ENCODE measurements around the gene CCDC7. TPM values are rescaled to one million over a fixed set of nuclear protein-coding genes. Genes with fewer than 3 reads are reported as not detected.
"Not testable (repeated sequence)": the region's sequence is repeated elsewhere in the genome, so short reads cannot be mapped to it uniquely, and the experiment has no call there.

Gene CCDC7
- total RNA-seq, 2 experiments from 2014 or later: 9.0 TPM

GRCh38 chr10:32650246-32650655 is 204.3 kb downstream of the CCDC7 start:
- no peak for DNase-seq
- CTCF ChIA-PET: interaction anchor here (1.1 kb wide), 1 partner anchor 359 kb away, joined by 3 read pairs; no protein-coding TSS in a partner anchor
- Mint-ChIP-seq H3K4me1 (peaks cover 9% of the 10 kb centered on the region), H3K27ac (no peak overlapping the region), H3K9me3 (ENCODE audit: low read depth) (peaks cover 21% of the 10 kb centered on the region), H3K27me3 (no peaks in the 10 kb centered on the region), H3K4me3 (no peak overlapping the region), H3K36me3 (ENCODE audit: low read depth) (peaks cover 25% of the 10 kb centered on the region)
- POLR2A ChIA-PET: no interaction called here
- no peak for ATAC-seq
- intact Hi-C loops (cut with DNase I, micrococcal nuclease): no loop called here

GRCh38 chr10:32657430-32657829 is 211.5 kb downstream of the CCDC7 start:
- intact Hi-C loops (cut with DNase I, micrococcal nuclease); H3K4me3 Mint-ChIP-seq; POLR2A ChIA-PET; H3K27me3 Mint-ChIP-seq; ATAC-seq; H3K4me1 Mint-ChIP-seq; H3K27ac Mint-ChIP-seq; DNase-seq: not testable (repeated sequence)
- Mint-ChIP-seq H3K9me3 (ENCODE audit: low read depth) (peaks cover 39% of the 10 kb centered on the region), H3K36me3 (ENCODE audit: low read depth) (peaks cover 44% of the 10 kb centered on the region)
- CTCF ChIA-PET: interaction anchor here (0.7 kb wide), 1 partner anchor 94 kb away, joined by 3 read pairs; no protein-coding TSS in a partner anchor

- intact Hi-C loops (cut with DNase I, micrococcal nuclease): no loop called here
- peaks cover 15% of the 10 kb centered on the region for H3K9me3 Mint-ChIP-seq (ENCODE audit: low read depth)
- H3K27me3 Mint-ChIP-seq: no peaks in the 10 kb centered on the region
- CTCF ChIA-PET: no interaction called here
- H3K4me1 Mint-ChIP-seq: no peaks in the 10 kb centered on the region
- ATAC-seq (no peak), DNase-seq (no peak)
- no peak overlapping the region for H3K27ac Mint-ChIP-seq
- H3K4me3 Mint-ChIP-seq: no peak overlapping the region
- POLR2A ChIA-PET: no interaction called here
- peaks cover 23% of the 10 kb centered on the region for H3K36me3 Mint-ChIP-seq (ENCODE audit: low read depth)
Measured at GRCh38 chr10:32661346-32661745, 215.4 kb downstream of the CCDC7 start.

- H3K4me1 Mint-ChIP-seq: peaks cover 8% of the 10 kb centered on the region
- H3K36me3 Mint-ChIP-seq (ENCODE audit: low read depth): peaks cover 27% of the 10 kb centered on the region
- peaks cover 23% of the 10 kb centered on the region for H3K9me3 Mint-ChIP-seq (ENCODE audit: low read depth)
- ChIA-PET CTCF (interaction anchor here (0.6 kb wide), 1 partner anchor 278 kb away, joined by 3 read pairs; no protein-coding TSS in a partner anchor), POLR2A (interaction anchor here (0.6 kb wide), 1 partner anchor 426 kb away, joined by 3 read pairs; no protein-coding TSS in a partner anchor)
- H3K27ac Mint-ChIP-seq: no peak overlapping the region
- H3K27me3 Mint-ChIP-seq: no peaks in the 10 kb centered on the region
- DNase-seq (no peak), ATAC-seq (peak; percentile 80)
- intact Hi-C loops (cut with DNase I, micrococcal nuclease): no loop called here
- no peak overlapping the region for H3K4me3 Mint-ChIP-seq
Measured at GRCh38 chr10:32680803-32681557, 235.0 kb downstream of the CCDC7 start.

- Mint-ChIP-seq H3K36me3 (ENCODE audit: low read depth) (peaks cover 23% of the 10 kb centered on the region), H3K27me3 (no peaks in the 10 kb centered on the region), H3K27ac (no peak overlapping the region), H3K9me3 (ENCODE audit: low read depth) (peaks cover 10% of the 10 kb centered on the region), H3K4me3 (no peak overlapping the region), H3K4me1 (peaks cover 8% of the 10 kb centered on the region)
- CTCF ChIA-PET: interaction anchor here (0.6 to 0.7 kb wide), 2 partner anchors 37 to 1284 kb away, joined by 3 read pairs; no protein-coding TSS in a partner anchor
- no peak for ATAC-seq
- no peak for DNase-seq
- POLR2A ChIA-PET: no interaction called here
- intact Hi-C loops (cut with DNase I, micrococcal nuclease): no loop called here
Measured at GRCh38 chr10:32684291-32684690, 238.4 kb downstream of the CCDC7 start.

- ATAC-seq: no peak
- Mint-ChIP-seq H3K9me3 (ENCODE audit: low read depth) (peaks cover 7% of the 10 kb centered on the region), H3K27ac (no peak overlapping the region), H3K4me1 (no peaks in the 10 kb centered on the region), H3K27me3 (no peaks in the 10 kb centered on the region), H3K4me3 (no peak overlapping the region), H3K36me3 (ENCODE audit: low read depth) (peaks cover 20% of the 10 kb centered on the region)
- DNase-seq: no peak
- ChIA-PET CTCF (no interaction called here), POLR2A (no interaction called here)
- intact Hi-C loops (cut with DNase I, micrococcal nuclease): no loop called here
Measured at GRCh38 chr10:32687116-32687515, 241.2 kb downstream of the CCDC7 start.

GRCh38 chr10:32687546-32687945 is 241.6 kb downstream of the CCDC7 start:
- ChIA-PET CTCF (no interaction called here), POLR2A (no interaction called here)
- Mint-ChIP-seq H3K4me3 (no peak overlapping the region), H3K4me1 (no peaks in the 10 kb centered on the region), H3K27ac (no peak overlapping the region), H3K36me3 (ENCODE audit: low read depth) (peaks cover 19% of the 10 kb centered on the region), H3K27me3 (no peaks in the 10 kb centered on the region), H3K9me3 (ENCODE audit: low read depth) (peaks cover 6% of the 10 kb centered on the region)
- no peak for ATAC-seq
- intact Hi-C loops (cut with DNase I, micrococcal nuclease): no loop called here
- no peak for DNase-seq

GRCh38 chr10:32692174-32692573 is 246.2 kb downstream of the CCDC7 start:
- peaks cover 23% of the 10 kb centered on the region for H3K36me3 Mint-ChIP-seq (ENCODE audit: low read depth)

GRCh38 chr10:32693441-32693979 is 247.6 kb downstream of the CCDC7 start:
- DNase-seq (no peak), ATAC-seq (no peak)
- H3K4me3 Mint-ChIP-seq: no peak overlapping the region
- H3K27ac Mint-ChIP-seq: no peak overlapping the region
- peaks cover 30% of the 10 kb centered on the region for H3K36me3 Mint-ChIP-seq (ENCODE audit: low read depth)
- ChIA-PET POLR2A (no interaction called here), CTCF (no interaction called here)
- intact Hi-C loops (cut with DNase I, micrococcal nuclease): no loop called here
- H3K4me1 Mint-ChIP-seq: no peaks in the 10 kb centered on the region
- no peaks in the 10 kb centered on the region for H3K27me3 Mint-ChIP-seq
- H3K9me3 Mint-ChIP-seq (ENCODE audit: low read depth): peaks cover 10% of the 10 kb centered on the region

More at GRCh38 chr10:32692174-32692573, 246.2 kb downstream of the CCDC7 start:
- no peak for DNase-seq
- H3K27ac Mint-ChIP-seq: no peak overlapping the region
- no peak overlapping the region for H3K4me3 Mint-ChIP-seq
- ATAC-seq: no peak
- H3K4me1 Mint-ChIP-seq: no peaks in the 10 kb centered on the region
- peaks cover 6% of the 10 kb centered on the region for H3K9me3 Mint-ChIP-seq (ENCODE audit: low read depth)
- intact Hi-C loops (cut with DNase I, micrococcal nuclease): no loop called here
- H3K27me3 Mint-ChIP-seq: no peaks in the 10 kb centered on the region
- POLR2A ChIA-PET: no interaction called here
- CTCF ChIA-PET: no interaction called here

GRCh38 chr10:32699683-32700082 is 253.7 kb downstream of the CCDC7 start:
- DNase-seq; CTCF ChIA-PET; ATAC-seq; H3K4me1 Mint-ChIP-seq; intact Hi-C loops (cut with DNase I, micrococcal nuclease); POLR2A ChIA-PET; H3K4me3 Mint-ChIP-seq; H3K27me3 Mint-ChIP-seq; H3K27ac Mint-ChIP-seq: not testable (repeated sequence)
- H3K36me3 Mint-ChIP-seq (ENCODE audit: low read depth): peaks cover 42% of the 10 kb centered on the region
- peaks cover 22% of the 10 kb centered on the region for H3K9me3 Mint-ChIP-seq (ENCODE audit: low read depth)

GRCh38 chr10:32713560-32713959 is 267.6 kb downstream of the CCDC7 start:
- ATAC-seq (no peak), DNase-seq (no peak)
- Mint-ChIP-seq H3K4me3 (no peak overlapping the region), H3K27ac (no peak overlapping the region), H3K27me3 (no peaks in the 10 kb centered on the region), H3K36me3 (ENCODE audit: low read depth) (peaks cover 9% of the 10 kb centered on the region), H3K4me1 (no peaks in the 10 kb centered on the region), H3K9me3 (ENCODE audit: low read depth) (peaks cover 38% of the 10 kb centered on the region)
- ChIA-PET POLR2A (no interaction called here), CTCF (no interaction called here)
- intact Hi-C loops (cut with DNase I, micrococcal nuclease): no loop called here

- CTCF ChIA-PET: no interaction called here
- H3K36me3 Mint-ChIP-seq (ENCODE audit: low read depth): peaks cover 4% of the 10 kb centered on the region
- intact Hi-C loops (cut with DNase I, micrococcal nuclease): no loop called here
- no peaks in the 10 kb centered on the region for H3K4me1 Mint-ChIP-seq
- H3K4me3 Mint-ChIP-seq: no peak overlapping the region
- no peaks in the 10 kb centered on the region for H3K9me3 Mint-ChIP-seq (ENCODE audit: low read depth)
- H3K27ac Mint-ChIP-seq: no peak overlapping the region
- POLR2A ChIA-PET: no interaction called here
- DNase-seq (no peak), ATAC-seq (no peak)
- no peaks in the 10 kb centered on the region for H3K27me3 Mint-ChIP-seq
Measured at GRCh38 chr10:32731527-32731926, 285.6 kb downstream of the CCDC7 start.
